MCF 10A (cell line): ENCODE results near the gene BRMS1. TPM values are rescaled to one million over a fixed set of nuclear protein-coding genes. Genes with fewer than 3 reads are reported as not detected.

ENCODE experiments used
- BruUV-seq: library from RNA; stranded (reverse); fragments of 400-500 nt; replicated peaks from 2 replicates; lab custom pipeline; 2021; lab: Mats Ljungman, UMichigan
- CTCF ChIA-PET: fragments of 300-600 bp; sonication (Branson Sonifier 250); formaldehyde crosslinking; extraction: SDS; loops from one replicate; lab custom pipeline; 2021; ENCODE audit warnings: antibody characterized with exemption, inconsistent platforms; lab: Yijun Ruan, JAX
- POLR2A ChIA-PET: fragments of 300-600, 350-650 bp; sonication (Branson Sonifier 250); formaldehyde crosslinking; extraction: SDS; loops from one replicate; lab custom pipeline; 2020; ENCODE audit warnings: antibody characterized with exemption, inconsistent platforms; lab: Yijun Ruan, JAX
- DNase-seq: peaks from one replicate; pipeline ENCODE4 v3.0.0-alpha.2; 2018; ENCODE audit not compliant: unreplicated experiment
- H3K27ac Mint-ChIP-seq: one replicate; pipeline ENCODE4 v1.8.0; 2022; ENCODE audit warnings: mild to moderate bottlenecking, low read depth, mixed read lengths; ENCODE audit not compliant: unreplicated experiment
- H3K27me3 Mint-ChIP-seq: one replicate; pipeline ENCODE4 v1.8.0; 2022; ENCODE audit warnings: mixed read lengths; ENCODE audit not compliant: insufficient read depth, unreplicated experiment
- H3K36me3 Mint-ChIP-seq: one replicate; pipeline ENCODE4 v1.8.0; 2022; ENCODE audit warnings: mild to moderate bottlenecking, moderate library complexity, mixed read lengths; ENCODE audit not compliant: insufficient read depth, unreplicated experiment
- H3K4me1 Mint-ChIP-seq: one replicate; pipeline ENCODE4 v1.8.0; 2022; ENCODE audit warnings: mixed read lengths; ENCODE audit not compliant: insufficient read depth, unreplicated experiment
- H3K4me3 Mint-ChIP-seq: one replicate; pipeline ENCODE4 v1.8.0; 2022; ENCODE audit warnings: mild to moderate bottlenecking, moderate library complexity, mixed read lengths; ENCODE audit not compliant: unreplicated experiment
- H3K9me3 Mint-ChIP-seq: one replicate; pipeline ENCODE4 v1.8.0; 2022; ENCODE audit warnings: mixed read lengths; ENCODE audit not compliant: unreplicated experiment
- CTCF ChIP-seq: fragments of 200-600 bp; IDR thresholded peaks from one replicate; pipeline ENCODE4 v1.8.0; 2022; ENCODE audit warnings: antibody characterized with exemption, mild to moderate bottlenecking; ENCODE audit not compliant: unreplicated experiment
- intact Hi-C: fragments of 100-400 bp; cut with micrococcal nuclease; formaldehyde crosslinking; loops from 2 replicates; pipeline ENCODE4 v1.14.1; 2022
- total RNA-seq: library from RNA; stranded (reverse); gene quantifications from 2 replicates; pipeline ENCODE4 v1.2.3, GENCODE V29; 2022

Gene BRMS1
- total RNA-seq, 1 experiment from 2014 or later, result 55.4 TPM

- ChIA-PET CTCF (interaction anchor here (1.7 kb wide), 1 partner anchor 20 kb away, joined by 5 read pairs; no protein-coding TSS in a partner anchor), POLR2A (no interaction called here)
- no peaks in the 10 kb centered on the region for H3K9me3 Mint-ChIP-seq
- H3K4me1 Mint-ChIP-seq, result peaks cover 8% of the 10 kb centered on the region
- intact Hi-C loops, result no loop called here
- BruUV-seq, result no TSS peak
- H3K4me3 Mint-ChIP-seq, result no peak overlapping the region
- H3K27me3 Mint-ChIP-seq, result no peaks in the 10 kb centered on the region
- H3K27ac Mint-ChIP-seq, result no peak overlapping the region
- no peak for TF ChIP-seq CTCF
- no peak for DNase-seq
- peaks cover 20% of the 10 kb centered on the region for H3K36me3 Mint-ChIP-seq
These were observed 23.6 kb upstream of the BRMS1 start for GRCh38 chr11:66368484-66368883.

GRCh38 chr11:66367561-66368312, 22.8 kb upstream of the BRMS1 start:
- POLR2A ChIA-PET, result no interaction called here
- intact Hi-C loops, result no loop called here
- no peak for DNase-seq
- no peak for TF ChIP-seq CTCF
- peaks cover 20% of the 10 kb centered on the region for H3K36me3 Mint-ChIP-seq
- H3K9me3 Mint-ChIP-seq, result no peaks in the 10 kb centered on the region
- no peak overlapping the region for H3K4me3 Mint-ChIP-seq
- H3K27me3 Mint-ChIP-seq, result no peaks in the 10 kb centered on the region
- no TSS peak for BruUV-seq
- peaks cover 8% of the 10 kb centered on the region for H3K4me1 Mint-ChIP-seq
- no peak overlapping the region for H3K27ac Mint-ChIP-seq
- CTCF ChIA-PET, result interaction anchor here (0.6 kb wide), 1 partner anchor 11 kb away, joined by 6 read pairs; no protein-coding TSS in a partner anchor

- Mint-ChIP-seq H3K36me3 (peaks cover 20% of the 10 kb centered on the region), H3K27ac (no peak overlapping the region), H3K27me3 (no peaks in the 10 kb centered on the region), H3K4me3 (no peak overlapping the region), H3K9me3 (no peaks in the 10 kb centered on the region), H3K4me1 (peaks cover 8% of the 10 kb centered on the region)
- no peak for DNase-seq
- no peak for TF ChIP-seq CTCF
- BruUV-seq, result no TSS peak
- intact Hi-C loops, result no loop called here
- ChIA-PET CTCF (interaction anchor here (0.6 to 1.8 kb wide), 4 partner anchors 11 to 56 kb away, joined by 5 to 6 read pairs (median 6); no protein-coding TSS in a partner anchor), POLR2A (interaction anchor here (1.0 to 1.3 kb wide), 3 partner anchors 11 to 23 kb away, joined by 4 to 5 read pairs (median 5); partner anchors contain the start of gene BRMS1)
These were observed 22.1 kb upstream of the BRMS1 start for GRCh38 chr11:66366844-66367477.
